ENCODE data around the gene ERG.

DNA sequence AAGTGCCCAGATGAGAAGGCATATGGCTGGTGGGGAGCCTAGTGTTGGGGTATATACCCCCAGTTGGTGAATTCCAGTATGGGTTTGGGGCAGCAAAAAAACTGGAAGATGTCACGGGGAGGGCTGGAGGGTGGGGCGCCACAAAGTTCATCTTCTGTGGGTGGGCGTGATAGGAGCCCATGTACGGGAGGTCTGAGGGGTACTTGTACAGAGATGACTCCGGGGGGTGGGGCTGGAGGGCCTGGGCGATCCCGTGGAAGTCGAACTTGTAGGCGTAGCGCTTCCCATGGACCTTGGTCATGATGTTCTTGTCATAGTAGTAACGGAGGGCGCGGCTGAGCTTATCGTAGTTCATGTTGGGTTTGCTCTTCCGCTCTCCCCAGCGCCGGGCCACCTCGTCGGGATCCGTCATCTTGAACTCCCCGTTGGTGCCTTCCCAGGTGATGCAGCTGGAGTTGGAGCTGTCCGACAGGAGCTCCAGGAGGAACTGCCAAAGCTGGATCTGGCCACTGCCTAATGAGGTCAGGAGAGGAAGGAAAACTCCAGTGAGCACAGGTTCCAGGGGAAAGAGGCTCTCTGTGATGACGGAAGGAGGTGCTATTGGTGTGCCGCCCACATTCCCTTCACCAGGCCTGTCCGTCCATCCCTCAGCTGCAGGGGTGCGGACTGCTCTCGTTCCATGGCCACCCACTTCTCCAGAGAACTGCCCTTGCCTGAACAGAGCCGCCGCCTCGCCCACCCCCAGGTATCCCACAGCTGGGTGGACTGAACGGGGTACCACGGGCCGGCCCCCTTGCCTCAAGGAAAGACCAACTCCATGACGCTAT, 114.7 kb downstream of the ERG start:
- TF ChIP-seq, protein P1, sequence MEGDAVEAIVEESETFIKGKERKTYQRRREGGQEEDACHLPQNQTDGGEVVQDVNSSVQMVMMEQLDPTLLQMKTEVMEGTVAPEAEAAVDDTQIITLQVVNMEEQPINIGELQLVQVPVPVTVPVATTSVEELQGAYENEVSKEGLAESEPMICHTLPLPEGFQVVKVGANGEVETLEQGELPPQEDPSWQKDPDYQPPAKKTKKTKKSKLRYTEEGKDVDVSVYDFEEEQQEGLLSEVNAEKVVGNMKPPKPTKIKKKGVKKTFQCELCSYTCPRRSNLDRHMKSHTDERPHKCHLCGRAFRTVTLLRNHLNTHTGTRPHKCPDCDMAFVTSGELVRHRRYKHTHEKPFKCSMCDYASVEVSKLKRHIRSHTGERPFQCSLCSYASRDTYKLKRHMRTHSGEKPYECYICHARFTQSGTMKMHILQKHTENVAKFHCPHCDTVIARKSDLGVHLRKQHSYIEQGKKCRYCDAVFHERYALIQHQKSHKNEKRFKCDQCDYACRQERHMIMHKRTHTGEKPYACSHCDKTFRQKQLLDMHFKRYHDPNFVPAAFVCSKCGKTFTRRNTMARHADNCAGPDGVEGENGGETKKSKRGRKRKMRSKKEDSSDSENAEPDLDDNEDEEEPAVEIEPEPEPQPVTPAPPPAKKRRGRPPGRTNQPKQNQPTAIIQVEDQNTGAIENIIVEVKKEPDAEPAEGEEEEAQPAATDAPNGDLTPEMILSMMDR (IDR thresholded peaks at IDR 0.05 in 4 of 5, conservative IDR thresholded peaks at IDR 0.05 in 1 of 5): no peak
- no peak for TF ChIP-seq POLR2A (IDR thresholded peaks at IDR 0.05)
